NCI-H748 (cell line): ENCODE results near the gene LRRC2.
"Not testable (repeated sequence)": the region's sequence is repeated elsewhere in the genome, so short reads cannot be mapped to it uniquely, and the experiment has no call there.

Experiments
- DNase-seq: peaks from one replicate; lab custom pipeline; 2025; ENCODE audit not compliant: unreplicated experiment; lab: John Stamatoyannopoulos, UW

LRRC2 gene

GRCh38 chr3:46535746-46536145, 30.4 kb downstream of the LRRC2 start:
- DNase-seq, result no peak

GRCh38 chr3:46533091-46533490, 33.0 kb downstream of the LRRC2 start:
- DNase-seq, result no peak

- DNase-seq, result no peak
Measured at GRCh38 chr3:46527239-46527638, 38.9 kb downstream of the LRRC2 start.

GRCh38 chr3:46524832-46525231, 41.3 kb downstream of the LRRC2 start:
- no peak for DNase-seq

GRCh38 chr3:46524008-46524407, 42.1 kb downstream of the LRRC2 start:
- no peak for DNase-seq

GRCh38 chr3:46523556-46523955, 42.5 kb downstream of the LRRC2 start:
- DNase-seq, result no peak

GRCh38 chr3:46522201-46522600, 43.9 kb downstream of the LRRC2 start:
- not testable (repeated sequence) for DNase-seq

GRCh38 chr3:46521096-46521495, 45.0 kb downstream of the LRRC2 start:
- no peak for DNase-seq

- DNase-seq, result no peak
Measured at GRCh38 chr3:46520531-46520930, 45.6 kb downstream of the LRRC2 start.

GRCh38 chr3:46519952-46520351, 46.1 kb downstream of the LRRC2 start:
- no peak for DNase-seq

GRCh38 chr3:46517784-46518181, 48.3 kb downstream of the LRRC2 start:
- no peak for DNase-seq

- DNase-seq, result no peak
Measured at GRCh38 chr3:46517016-46517783, 48.9 kb downstream of the LRRC2 start.

- no peak for DNase-seq
Measured at GRCh38 chr3:46516521-46516920, 49.6 kb downstream of the LRRC2 start.

- DNase-seq, result no peak
Measured at GRCh38 chr3:46512191-46512749, 53.8 kb downstream of the LRRC2 start.

GRCh38 chr3:46509661-46510187, 56.4 kb downstream of the LRRC2 start:
- DNase-seq, result no peak

- no peak for DNase-seq
Measured at GRCh38 chr3:46508850-46509591, 57.1 kb downstream of the LRRC2 start.

- no peak for DNase-seq
Measured at GRCh38 chr3:46506526-46506925, 59.6 kb downstream of the LRRC2 start.

GRCh38 chr3:46505953-46506352, 60.1 kb downstream of the LRRC2 start:
- no peak for DNase-seq

GRCh38 chr3:46504789-46505188, 61.3 kb downstream of the LRRC2 start:
- DNase-seq, result no peak

- no peak for DNase-seq
Measured at GRCh38 chr3:46503200-46503874, 62.8 kb downstream of the LRRC2 start.

- DNase-seq, result no peak
Measured at GRCh38 chr3:46501702-46502101, 64.4 kb downstream of the LRRC2 start.
